Measurements from ENCODE around the gene GPR160. TPM values are rescaled to one million over a fixed set of nuclear protein-coding genes. Genes with fewer than 3 reads are reported as not detected.

Gene GPR160
- total and polyA plus RNA-seq, 2 of the 13 experiments (the other 11 are each of a cell fraction or from before 2014, with no cell fraction given): 12.1 to 23.2 TPM

GRCh38 chr3:170100944-170101343, 63.1 kb downstream of the GPR160 start:
- POLR2A ChIA-PET: no interaction called here
- in situ Hi-C loops (cut with HindIII; ENCODE audit: extremely low pct_ligation_motif_present, low pct_unique_long_range_greater_than_20kb): no loop called here

GRCh38 chr3:170102431-170102830, 64.6 kb downstream of the GPR160 start:
- DNase-seq (ENCODE audit: low spot score) (no peak), ATAC-seq (no peak), FAIRE-seq (no peak)
- Histone ChIP-seq H3K27ac (ENCODE audit: extremely low read length, insufficient read depth, low read length) (no peak overlapping the region), H3K79me2 (ENCODE audit: insufficient read depth, low read length) (no peaks in the 10 kb centered on the region), H3K4me2 (ENCODE audit: low read depth, low read length) (no peak overlapping the region), H3K27me3 (ENCODE audit: control insufficient read depth in 1 of 2, insufficient read depth in 2 of 2, low read length in 2 of 2) (no peaks in the 10 kb centered on the region; a peak in 1 of 5 replicates), H3K36me3 (replicated peaks in 1 of 2; ENCODE audit: control insufficient read depth in 1 of 2, insufficient read depth in 2 of 2, low read length in 2 of 2) (peaks cover 8 to 51% of the 10 kb centered on the region in 2 experiments), H3K9ac (ENCODE audit: insufficient read depth, low read depth, low read length) (no peak overlapping the region), H3K4me1 (ENCODE audit: insufficient read depth, low read length) (no peaks in the 10 kb centered on the region), H2AFZ (ENCODE audit: low read length) (no peak overlapping the region), H4K20me1 (ENCODE audit: insufficient read depth, low read length) (no peaks in the 10 kb centered on the region), H3K9me3 (ENCODE audit: low read length) (no peaks in the 10 kb centered on the region), H3K4me3 (replicated peaks in 1 of 3; ENCODE audit: insufficient read depth in 1 of 3, low read depth in 2 of 3, low read length in 3 of 3) (no peak overlapping the region)
- ChIA-PET POLR2A (no interaction called here), CTCF (ENCODE audit: low intra/inter-chr PET ratio, low total read pairs) (no interaction called here)
- no TSS peak for BruUV-seq (replicated peaks)
- WGBS (ENCODE audit: low lambda C conversion rate): 100% methylated on average over 8 of the region's 8 CpGs
- intact Hi-C loops (cut with micrococcal nuclease; ENCODE audit: unreplicated experiment) (no loop called here), in situ Hi-C loops (cut with HindIII; ENCODE audit: extremely low pct_ligation_motif_present, low pct_unique_long_range_greater_than_20kb) (no loop called here)
- TF ChIP-seq GATAD2A (CRISPR knock-in tag; IDR thresholded peaks at IDR 0.05): no peak
- TF ChIP-seq ZNF143 (CRISPR knock-in tag; IDR thresholded peaks at IDR 0.05): no peak
- no peak for TF ChIP-seq ZNF446 (CRISPR knock-in tag; IDR thresholded peaks at IDR 0.05)
- TF ChIP-seq, protein P1, sequence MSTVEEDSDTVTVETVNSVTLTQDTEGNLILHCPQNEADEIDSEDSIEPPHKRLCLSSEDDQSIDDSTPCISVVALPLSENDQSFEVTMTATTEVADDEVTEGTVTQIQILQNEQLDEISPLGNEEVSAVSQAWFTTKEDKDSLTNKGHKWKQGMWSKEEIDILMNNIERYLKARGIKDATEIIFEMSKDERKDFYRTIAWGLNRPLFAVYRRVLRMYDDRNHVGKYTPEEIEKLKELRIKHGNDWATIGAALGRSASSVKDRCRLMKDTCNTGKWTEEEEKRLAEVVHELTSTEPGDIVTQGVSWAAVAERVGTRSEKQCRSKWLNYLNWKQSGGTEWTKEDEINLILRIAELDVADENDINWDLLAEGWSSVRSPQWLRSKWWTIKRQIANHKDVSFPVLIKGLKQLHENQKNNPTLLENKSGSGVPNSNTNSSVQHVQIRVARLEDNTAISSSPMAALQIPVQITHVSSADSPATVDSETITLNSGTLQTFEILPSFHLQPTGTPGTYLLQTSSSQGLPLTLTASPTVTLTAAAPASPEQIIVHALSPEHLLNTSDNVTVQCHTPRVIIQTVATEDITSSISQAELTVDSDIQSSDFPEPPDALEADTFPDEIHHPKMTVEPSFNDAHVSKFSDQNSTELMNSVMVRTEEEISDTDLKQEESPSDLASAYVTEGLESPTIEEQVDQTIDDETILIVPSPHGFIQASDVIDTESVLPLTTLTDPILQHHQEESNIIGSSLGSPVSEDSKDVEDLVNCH (CRISPR knock-in tag; IDR thresholded peaks at IDR 0.05): no peak
- no peak for TF ChIP-seq MXI1 (IDR thresholded peaks at IDR 0.05; ENCODE audit: borderline replicate concordance, low read depth, low read length)
- TF ChIP-seq ZNF260 (CRISPR knock-in tag; IDR thresholded peaks at IDR 0.05; ENCODE audit: borderline replicate concordance, low read depth): no peak
- TF ChIP-seq ZNF713 (CRISPR knock-in tag; IDR thresholded peaks at IDR 0.05): no peak
- no peak for TF ChIP-seq NKX3-1 (CRISPR knock-in tag; IDR thresholded peaks at IDR 0.05)
- TF ChIP-seq, protein P2, sequence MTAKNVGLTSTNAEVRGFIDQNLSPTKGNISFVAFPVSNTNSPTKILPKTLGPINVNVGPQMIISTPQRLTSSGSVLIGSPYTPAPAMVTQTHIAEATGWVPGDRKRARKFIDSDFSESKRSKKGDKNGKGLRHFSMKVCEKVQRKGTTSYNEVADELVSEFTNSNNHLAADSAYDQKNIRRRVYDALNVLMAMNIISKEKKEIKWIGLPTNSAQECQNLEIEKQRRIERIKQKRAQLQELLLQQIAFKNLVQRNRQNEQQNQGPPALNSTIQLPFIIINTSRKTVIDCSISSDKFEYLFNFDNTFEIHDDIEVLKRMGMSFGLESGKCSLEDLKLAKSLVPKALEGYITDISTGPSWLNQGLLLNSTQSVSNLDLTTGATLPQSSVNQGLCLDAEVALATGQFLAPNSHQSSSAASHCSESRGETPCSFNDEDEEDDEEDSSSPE (CRISPR knock-in tag; IDR thresholded peaks at IDR 0.05): no peak
- TF ChIP-seq ZNF20 (CRISPR knock-in tag; IDR thresholded peaks at IDR 0.05): no peak
- no peak for TF ChIP-seq ZBTB1 (CRISPR knock-in tag; IDR thresholded peaks at IDR 0.05; ENCODE audit: borderline replicate concordance)
- no peak for TF ChIP-seq SETDB1 (CRISPR knock-in tag; IDR thresholded peaks at IDR 0.05; ENCODE audit: borderline replicate concordance)
- TF ChIP-seq ZNF3 (CRISPR knock-in tag; IDR thresholded peaks at IDR 0.05): no peak
- TF ChIP-seq ZNF431 (CRISPR knock-in tag; IDR thresholded peaks at IDR 0.05; ENCODE audit: borderline replicate concordance, low read depth): no peak
- no peak for TF ChIP-seq IRX3 (CRISPR knock-in tag; IDR thresholded peaks at IDR 0.05; ENCODE audit: borderline replicate concordance, low read depth)
- TF ChIP-seq AGO2 (optimal IDR thresholded peaks at IDR 0.05; ENCODE audit: low read depth, low read length): no peak

More at GRCh38 chr3:170100944-170101343, 63.1 kb downstream of the GPR160 start:
- Histone ChIP-seq H3K27ac (ENCODE audit: extremely low read length, insufficient read depth, low read length) (no peak overlapping the region), H3K9ac (ENCODE audit: insufficient read depth, low read depth, low read length) (no peak overlapping the region), H3K4me1 (ENCODE audit: insufficient read depth, low read length) (no peaks in the 10 kb centered on the region), H2AFZ (ENCODE audit: low read length) (no peak overlapping the region), H3K4me3 (replicated peaks in 1 of 3; ENCODE audit: insufficient read depth in 1 of 3, low read depth in 2 of 3, low read length in 3 of 3) (no peak overlapping the region), H3K9me3 (ENCODE audit: low read length) (no peaks in the 10 kb centered on the region), H3K36me3 (replicated peaks in 1 of 2; ENCODE audit: control insufficient read depth in 1 of 2, insufficient read depth in 2 of 2, low read length in 2 of 2) (peaks cover 10 to 61% of the 10 kb centered on the region in 2 experiments), H3K4me2 (ENCODE audit: low read depth, low read length) (no peak overlapping the region), H3K79me2 (ENCODE audit: insufficient read depth, low read length) (no peaks in the 10 kb centered on the region), H4K20me1 (ENCODE audit: insufficient read depth, low read length) (no peaks in the 10 kb centered on the region), H3K27me3 (ENCODE audit: control insufficient read depth in 1 of 2, insufficient read depth in 2 of 2, low read length in 2 of 2) (no peaks in the 10 kb centered on the region; a peak in 1 of 5 replicates)
- CTCF ChIA-PET (ENCODE audit: low intra/inter-chr PET ratio, low total read pairs): no interaction called here
- BruUV-seq (replicated peaks): TSS peak; percentile 16
- intact Hi-C loops (cut with micrococcal nuclease; ENCODE audit: unreplicated experiment): no loop called here
- DNase-seq (ENCODE audit: low spot score) (no peak), FAIRE-seq (no peak), ATAC-seq (no peak)
- 93% methylated on average over 1 of the region's 1 CpG for WGBS (ENCODE audit: low lambda C conversion rate)
- no peak for TF ChIP-seq RFX3 (CRISPR knock-in tag; IDR thresholded peaks at IDR 0.05)
- no peak for TF ChIP-seq ZNF792 (CRISPR knock-in tag; IDR thresholded peaks at IDR 0.05)
- TF ChIP-seq MAFK (conservative IDR thresholded peaks at IDR 0.05 in 1 of 2, IDR thresholded peaks at IDR 0.05 in 1 of 2; ENCODE audit: low read length in 2 of 2): peak; percentile 49 to 63
- TF ChIP-seq MAFF (IDR thresholded peaks at IDR 0.05; ENCODE audit: low read depth, low read length): peak; percentile 43
- TF ChIP-seq NCOR1 (IDR thresholded peaks at IDR 0.05; ENCODE audit: borderline replicate concordance, low read length): no peak
- TF ChIP-seq POLR2A (IDR thresholded peaks at IDR 0.05; ENCODE audit: insufficient read depth in 1 of 2, low read depth in 2 of 2, low read length in 2 of 2): no peak
